ENCODE data around the gene APEX2. TPM values are rescaled to one million over a fixed set of nuclear protein-coding genes. Genes with fewer than 3 reads are reported as not detected.

APEX2 gene
- total RNA-seq, 1 experiment from 2014 or later = 57.7 TPM

- POLR2A ChIA-PET (ENCODE audit: unreplicated experiment) = no interaction called here
Measured at GRCh38 chrX:55056820-55057674, 56.9 kb downstream of the APEX2 start.

DNA sequence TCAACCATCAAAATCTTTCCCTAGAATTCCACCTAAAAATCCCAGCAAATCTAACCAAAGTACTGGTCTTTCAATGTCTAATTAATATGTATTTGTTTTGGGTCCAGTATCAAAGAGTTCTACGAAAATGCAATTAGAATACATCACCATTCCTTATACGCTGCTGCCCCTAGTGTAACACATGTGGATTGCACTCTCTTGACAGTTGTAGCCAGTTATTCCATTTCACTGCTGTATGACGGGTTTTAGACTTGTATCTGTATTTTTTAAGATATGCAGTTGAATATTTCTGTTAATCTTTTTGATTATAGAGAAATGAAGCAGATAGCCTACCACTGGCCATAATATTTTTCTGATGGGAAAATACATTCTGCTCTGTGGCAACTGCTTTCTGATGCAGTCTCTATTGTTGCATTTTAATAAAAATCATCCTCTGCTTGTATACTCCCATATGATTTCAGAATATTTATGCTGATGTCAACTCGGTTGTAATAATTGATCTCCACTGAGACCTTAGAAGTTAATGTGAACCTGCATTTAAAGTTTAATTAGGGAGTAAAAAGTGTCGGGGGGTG is 57.6 kb downstream of the APEX2 start:
- no peaks in the 10 kb centered on the region for H3K4me1 ChIP-seq (replicated peaks; ENCODE audit: insufficient read depth)
- BruUV-seq (replicated peaks) = no TSS peak
- H3F3A ChIP-seq (ENCODE audit: insufficient read depth, low read depth) = no peaks in the 10 kb centered on the region
- H3K9me2 ChIP-seq (ENCODE audit: insufficient read depth) = no peaks in the 10 kb centered on the region
- no peaks in the 10 kb centered on the region for H4K20me1 ChIP-seq (ENCODE audit: insufficient read depth)
- ChIA-PET POLR2A (ENCODE audit: unreplicated experiment) (no interaction called here), CTCF (interaction anchor here (0.6 to 0.7 kb wide), 2 partner anchors 49 to 336 kb away, joined by 3 to 4 read pairs; no protein-coding TSS in a partner anchor)
- no peak overlapping the region for H3K4me2 ChIP-seq
- no peaks in the 10 kb centered on the region for H3K79me2 ChIP-seq (ENCODE audit: low read depth)
- no peaks in the 10 kb centered on the region for H3K9me3 ChIP-seq (ENCODE audit: insufficient read depth, low read depth)
- no peak overlapping the region for H2AFZ ChIP-seq
- DNase-seq = peak in 1 of 2 experiments; percentile 12
- H3K27ac ChIP-seq = no peak overlapping the region
- TF ChIP-seq CTCF (conservative IDR thresholded peaks at IDR 0.05) (peak; percentile 87), EZH2 (IDR thresholded peaks at IDR 0.05; ENCODE audit: low read depth) (no peak)
- intact Hi-C loops (cut with micrococcal nuclease; ENCODE audit: unreplicated experiment) = loop anchor here (2.0 to 5.0 kb wide), 3 partner anchors 57 to 415 kb away; partner anchors contain the start of gene APEX2
- H3K36me3 ChIP-seq (ENCODE audit: low read depth) = no peaks in the 10 kb centered on the region
- H3K27me3 ChIP-seq (ENCODE audit: insufficient read depth, low read depth) = no peaks in the 10 kb centered on the region
- H3K4me3 ChIP-seq = no peak overlapping the region

More at GRCh38 chrX:55056820-55057674, 56.9 kb downstream of the APEX2 start:
- Histone ChIP-seq H3K4me1 (replicated peaks; ENCODE audit: insufficient read depth) (no peaks in the 10 kb centered on the region), H3K4me2 (no peak overlapping the region), H4K20me1 (ENCODE audit: insufficient read depth) (no peaks in the 10 kb centered on the region), H3K9me2 (ENCODE audit: insufficient read depth) (no peaks in the 10 kb centered on the region), H3K4me3 (no peak overlapping the region), H3K27ac (no peak overlapping the region), H3F3A (ENCODE audit: insufficient read depth, low read depth) (no peaks in the 10 kb centered on the region), H3K36me3 (ENCODE audit: low read depth) (no peaks in the 10 kb centered on the region), H2AFZ (no peak overlapping the region), H3K27me3 (ENCODE audit: insufficient read depth, low read depth) (no peaks in the 10 kb centered on the region), H3K79me2 (ENCODE audit: low read depth) (no peaks in the 10 kb centered on the region), H3K9me3 (ENCODE audit: insufficient read depth, low read depth) (no peaks in the 10 kb centered on the region)
- intact Hi-C loops (cut with micrococcal nuclease; ENCODE audit: unreplicated experiment) = loop anchor here (5.0 kb wide), 2 partner anchors 165 to 415 kb away; no protein-coding TSS in a partner anchor
- no peak for DNase-seq
- no TSS peak for BruUV-seq (replicated peaks)
- TF ChIP-seq EZH2 (IDR thresholded peaks at IDR 0.05; ENCODE audit: low read depth) (no peak), CTCF (conservative IDR thresholded peaks at IDR 0.05) (no peak)
- CTCF ChIA-PET = interaction anchor here (0.6 to 0.7 kb wide), 2 partner anchors 49 to 336 kb away, joined by 3 to 4 read pairs; no protein-coding TSS in a partner anchor

Other genes with a start within 250 kb of the APEX2 start
- not detected in 2 replicates for gene ITIH6, start 202.1 kb upstream of the APEX2 start, total RNA-seq (2021)
- 108 and 137 TPM in 2 replicates for gene MAGED2, start 192.6 kb upstream of the APEX2 start, total RNA-seq (2021)
- gene TRO, start 79.5 kb upstream of the APEX2 start, total RNA-seq (2021) = not detected in 2 replicates
- gene PFKFB1, start 6.2 kb upstream of the APEX2 start, total RNA-seq (2021) = 0.63 and 0.74 TPM in 2 replicates
- not detected in 2 replicates for gene ALAS2, start 30.6 kb downstream of the APEX2 start, total RNA-seq (2021)
- not detected in 2 replicates for gene PAGE2B, start 74.7 kb downstream of the APEX2 start, total RNA-seq (2021)
- gene PAGE2, start 88.7 kb downstream of the APEX2 start, total RNA-seq (2021) = not detected in 2 replicates
- gene PAGE5, start 220.0 kb downstream of the APEX2 start, total RNA-seq (2021) = not detected in 2 replicates